Upper lobe of left lung (tissue), 6 donors: Measurements from ENCODE around the gene PLXND1. TPM values are rescaled to one million over a fixed set of nuclear protein-coding genes. Genes with fewer than 3 reads are reported as not detected.
"Not testable (repeated sequence)": the region's sequence is repeated elsewhere in the genome, so short reads cannot be mapped to it uniquely, and the experiment has no call there.

Experiments used
- ATAC-seq, 2 donors: fragments of 200-7000 bp; cut with Tn5 transposase; one replicate each; pipeline ENCODE4 v1.9.1; 2022; ENCODE audit warnings: mild to moderate bottlenecking in 2 of 2, moderate library complexity in 2 of 2; ENCODE audit not compliant: low FRiP score in 2 of 2
- DNase-seq, 2 donors: peaks; one replicate each; pipeline ENCODE4 v3.0.0-alpha.2; 2019 to 2020
- H3K27ac ChIP-seq, 4 donors: fragments of 200-600 bp; sonication (generic); one replicate each; pipeline ENCODE4 v1.5.1; 2016 to 2019
- H3K27me3 ChIP-seq, 4 donors: fragments of 200-600 bp; sonication (generic); one replicate each; pipeline ENCODE4 v1.5.1; 2017 to 2019
- H3K36me3 ChIP-seq, 4 donors: fragments of 200-600 bp; sonication (generic); one replicate each; pipeline ENCODE4 v1.5.1; 2016 to 2019
- H3K4me1 ChIP-seq, 4 donors: fragments of 200-600 bp; sonication (generic); one replicate each; pipeline ENCODE4 v1.5.1; 2018 to 2019
- H3K4me3 ChIP-seq, 4 donors: fragments of 200-600 bp; sonication (generic); one replicate each; pipeline ENCODE4 v1.5.1; 2017 to 2019; ENCODE audit warnings: mild to moderate bottlenecking in 2 of 4, moderate library complexity in 1 of 4
- H3K9me3 ChIP-seq, 4 donors: fragments of 200-600 bp; sonication (generic); one replicate each; pipeline ENCODE4 v1.5.1; 2018 to 2019
- EP300 ChIP-seq, 4 donors: sonication (generic); formaldehyde crosslinking; IDR thresholded peaks; one replicate each; pipeline ENCODE4 v1.5.1; 2017; ENCODE audit warnings: antibody characterized with exemption in 4 of 4, control low read depth in 2 of 4
- POLR2A ChIP-seq, 4 donors: fragments of 450-650 bp; IDR thresholded peaks; one replicate each; pipeline ENCODE4 v1.5.1; 2016 to 2017; ENCODE audit warnings: antibody characterized with exemption in 4 of 4, mild to moderate bottlenecking in 2 of 4
- POLR2AphosphoS5 ChIP-seq, 2 donors: sonication (generic); formaldehyde crosslinking; IDR thresholded peaks; one replicate each; pipeline ENCODE4 v1.5.1; 2017; ENCODE audit warnings: antibody characterized with exemption in 2 of 2
- WGBS, 2 donors: methylation state at CpG; one replicate each; pipeline ENCODE4 v1.1.5; 2017 to 2018; 5-methylcytosine and 5-hydroxymethylcytosine counted together
- total RNA-seq, 6 donors: library from RNA; depleted of rRNA in 4 of 6; stranded (reverse); fragments of >200 nt in 4 of 6; gene quantifications; one replicate each; pipeline versions ENCODE4 v1.1.0 to v1.2.1, GENCODE V29; 2016 to 2021
- TF ChIP-seq, protein P1 (sequence below), 6 experiments: fragments of 450-650 bp in 4 of 6; fragments of 200-600 bp in 2 of 6; sonication (generic) in 2 of 6; IDR thresholded peaks; one replicate each; pipeline ENCODE4 v1.5.1; 2016 to 2019; ENCODE audit warnings: antibody characterized with exemption in 6 of 6
- donor health status: DM: no; HTN: no; CAD: no; lungs with moderate emphysema.
- donor health status: DM: no; HTN: yes; CAD: no; lungs with severe emphysema.

Gene PLXND1
- total RNA-seq, 6 donors from 2014 or later: 95.3 to 607 (median 227) TPM

- peaks cover 0 to 55% (median 10%) of the 10 kb centered on the region in 4 donors for H3K36me3 ChIP-seq
- H3K4me3 ChIP-seq: no peak overlapping the region
- no peaks in the 10 kb centered on the region for H3K9me3 ChIP-seq
- TF ChIP-seq EP300 (IDR thresholded peaks at IDR 0.05): no peak
- TF ChIP-seq POLR2A (IDR thresholded peaks at IDR 0.05): no peak
- no peak for TF ChIP-seq POLR2AphosphoS5 (IDR thresholded peaks at IDR 0.05)
- no peak overlapping the region for H3K27ac ChIP-seq
- ATAC-seq (no peak), DNase-seq (peak in 1 of 2 donors; percentile 59)
- WGBS, 2 donors: 93 to 100% methylated on average over 2 to 8 of the region's 8 CpGs
- H3K27me3 ChIP-seq: no peaks in the 10 kb centered on the region
- no peaks in the 10 kb centered on the region for H3K4me1 ChIP-seq
Measured at GRCh38 chr3:129518581-129518980, 87.9 kb downstream of the PLXND1 start.

DNA sequence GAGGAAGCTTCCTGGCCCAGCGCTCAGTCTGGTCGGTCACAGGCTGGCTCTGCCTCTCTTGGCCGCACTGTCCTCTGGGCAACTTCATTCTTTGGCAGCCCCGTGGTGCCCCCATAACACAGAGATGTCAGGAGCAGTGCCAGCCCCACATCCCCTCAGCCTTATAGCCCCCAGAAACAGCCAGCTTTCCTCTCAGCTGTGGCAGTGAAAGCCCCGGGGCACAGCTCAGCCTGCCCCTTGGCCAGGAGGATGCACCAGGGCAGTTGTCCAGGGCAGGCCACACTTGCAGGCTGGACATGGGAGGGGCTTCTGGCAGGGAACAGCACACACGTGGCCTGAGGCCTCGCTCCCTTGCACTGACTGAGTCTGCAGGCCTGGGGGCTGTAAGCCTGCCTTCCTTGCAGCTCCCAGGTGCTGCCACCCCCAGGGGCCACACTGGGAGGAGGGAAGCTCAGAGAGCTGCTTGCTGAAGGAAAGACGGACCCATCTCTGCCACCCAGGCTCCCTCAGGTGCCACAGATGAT is 88.4 kb downstream of the PLXND1 start:
- 87 to 99% methylated on average over 4 to 5 of the region's 8 CpGs for WGBS, 2 donors
- DNase-seq (peak in 1 of 2 donors; percentile 61), ATAC-seq (no peak)
- TF ChIP-seq EP300 (IDR thresholded peaks at IDR 0.05): no peak
- no peak for TF ChIP-seq POLR2AphosphoS5 (IDR thresholded peaks at IDR 0.05)
- TF ChIP-seq, protein P1, sequence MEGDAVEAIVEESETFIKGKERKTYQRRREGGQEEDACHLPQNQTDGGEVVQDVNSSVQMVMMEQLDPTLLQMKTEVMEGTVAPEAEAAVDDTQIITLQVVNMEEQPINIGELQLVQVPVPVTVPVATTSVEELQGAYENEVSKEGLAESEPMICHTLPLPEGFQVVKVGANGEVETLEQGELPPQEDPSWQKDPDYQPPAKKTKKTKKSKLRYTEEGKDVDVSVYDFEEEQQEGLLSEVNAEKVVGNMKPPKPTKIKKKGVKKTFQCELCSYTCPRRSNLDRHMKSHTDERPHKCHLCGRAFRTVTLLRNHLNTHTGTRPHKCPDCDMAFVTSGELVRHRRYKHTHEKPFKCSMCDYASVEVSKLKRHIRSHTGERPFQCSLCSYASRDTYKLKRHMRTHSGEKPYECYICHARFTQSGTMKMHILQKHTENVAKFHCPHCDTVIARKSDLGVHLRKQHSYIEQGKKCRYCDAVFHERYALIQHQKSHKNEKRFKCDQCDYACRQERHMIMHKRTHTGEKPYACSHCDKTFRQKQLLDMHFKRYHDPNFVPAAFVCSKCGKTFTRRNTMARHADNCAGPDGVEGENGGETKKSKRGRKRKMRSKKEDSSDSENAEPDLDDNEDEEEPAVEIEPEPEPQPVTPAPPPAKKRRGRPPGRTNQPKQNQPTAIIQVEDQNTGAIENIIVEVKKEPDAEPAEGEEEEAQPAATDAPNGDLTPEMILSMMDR (IDR thresholded peaks at IDR 0.05): no peak
- no peak for TF ChIP-seq POLR2A (IDR thresholded peaks at IDR 0.05)
- H3K36me3 ChIP-seq: peaks cover 0 to 60% (median 11%) of the 10 kb centered on the region in 4 donors
- H3K4me1 ChIP-seq: no peaks in the 10 kb centered on the region
- no peak overlapping the region for H3K4me3 ChIP-seq
- no peaks in the 10 kb centered on the region for H3K9me3 ChIP-seq
- no peak overlapping the region for H3K27ac ChIP-seq
- H3K27me3 ChIP-seq: no peaks in the 10 kb centered on the region

GRCh38 chr3:129517516-129517915 is 89.0 kb downstream of the PLXND1 start:
- peak in 1 of 2 donors; percentile 39 for DNase-seq
- 91 to 94% methylated on average over 7 of the region's 7 CpGs for WGBS, 2 donors
- Histone ChIP-seq H3K4me1 (no peaks in the 10 kb centered on the region), H3K9me3 (no peaks in the 10 kb centered on the region), H3K4me3 (no peak overlapping the region), H3K27me3 (no peaks in the 10 kb centered on the region), H3K36me3 (peaks cover 0 to 66% (median 14%) of the 10 kb centered on the region in 4 donors), H3K27ac (no peak overlapping the region)
- no peak for TF ChIP-seq POLR2AphosphoS5 (IDR thresholded peaks at IDR 0.05)
- no peak for TF ChIP-seq EP300 (IDR thresholded peaks at IDR 0.05)
- TF ChIP-seq POLR2A (IDR thresholded peaks at IDR 0.05): no peak
- TF ChIP-seq, protein P1 (IDR thresholded peaks at IDR 0.05): no peak
- ATAC-seq: no peak

GRCh38 chr3:129515821-129516432 is 90.5 kb downstream of the PLXND1 start:
- H3K27me3 ChIP-seq, H3K9me3 ChIP-seq, ATAC-seq, H3K4me3 ChIP-seq, H3K27ac ChIP-seq, DNase-seq, H3K4me1 ChIP-seq: not testable (repeated sequence)
- 90 to 99% methylated on average over 5 to 7 of the region's 7 CpGs for WGBS, 2 donors
- H3K36me3 ChIP-seq: peaks cover 0 to 76% (median 21%) of the 10 kb centered on the region in 4 donors

DNA sequence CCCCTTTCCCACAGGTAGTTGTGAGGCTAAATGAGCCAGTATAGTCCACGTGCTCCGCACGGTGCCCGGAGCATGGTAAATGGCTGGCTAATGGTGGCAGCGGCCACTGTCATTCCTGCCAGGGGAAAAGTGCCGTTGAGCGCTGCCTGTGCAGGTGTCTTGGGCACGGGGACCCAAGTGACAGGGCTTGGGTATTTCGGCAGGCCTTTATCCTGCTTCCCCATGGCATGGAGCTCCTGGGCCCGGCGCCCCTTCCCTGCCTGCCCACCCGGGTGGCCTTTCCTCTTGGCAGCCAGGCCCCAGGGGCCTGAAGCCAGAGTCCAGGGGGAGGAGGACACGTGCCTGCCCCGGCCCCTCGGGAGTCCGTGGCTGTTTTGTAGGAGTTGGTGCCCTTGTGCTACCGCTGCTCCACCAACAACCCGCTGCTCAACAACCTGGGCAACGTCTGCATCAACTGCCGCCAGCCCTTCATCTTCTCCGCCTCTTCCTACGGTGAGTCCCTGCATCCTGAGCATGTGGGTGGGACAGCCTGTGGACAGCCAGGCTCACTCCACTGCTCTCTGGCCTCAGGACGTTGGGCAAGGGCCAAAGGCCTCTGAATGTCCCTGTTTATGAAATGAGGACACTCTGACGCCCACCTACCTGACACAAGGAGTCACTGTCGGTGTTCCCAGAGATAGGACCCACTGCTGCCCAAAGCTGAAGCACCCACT is 91.2 kb downstream of the PLXND1 start:
- not testable (repeated sequence) for H3K27ac ChIP-seq, H3K27me3 ChIP-seq, H3K9me3 ChIP-seq, DNase-seq, ATAC-seq, H3K4me3 ChIP-seq, H3K4me1 ChIP-seq
- H3K36me3 ChIP-seq: peaks cover 0 to 76% (median 21%) of the 10 kb centered on the region in 4 donors
- WGBS, 2 donors: 90 to 94% methylated on average over 13 to 19 of the region's 25 CpGs

- ATAC-seq (no peak), DNase-seq (peak in 1 of 2 donors; percentile 70)
- WGBS, 2 donors: 96 to 99% methylated on average over 6 of the region's 6 CpGs
- H3K27me3 ChIP-seq: no peaks in the 10 kb centered on the region
- TF ChIP-seq, protein P1 (IDR thresholded peaks at IDR 0.05): no peak
- no peaks in the 10 kb centered on the region for H3K4me1 ChIP-seq
- peaks cover 0 to 76% (median 19%) of the 10 kb centered on the region in 4 donors for H3K36me3 ChIP-seq
- H3K27ac ChIP-seq: no peak overlapping the region
- no peaks in the 10 kb centered on the region for H3K9me3 ChIP-seq
- H3K4me3 ChIP-seq: no peak overlapping the region
Measured at GRCh38 chr3:129514563-129514962, 91.9 kb downstream of the PLXND1 start.
